Measurements from ENCODE around the gene CASP8AP2.

DNA sequence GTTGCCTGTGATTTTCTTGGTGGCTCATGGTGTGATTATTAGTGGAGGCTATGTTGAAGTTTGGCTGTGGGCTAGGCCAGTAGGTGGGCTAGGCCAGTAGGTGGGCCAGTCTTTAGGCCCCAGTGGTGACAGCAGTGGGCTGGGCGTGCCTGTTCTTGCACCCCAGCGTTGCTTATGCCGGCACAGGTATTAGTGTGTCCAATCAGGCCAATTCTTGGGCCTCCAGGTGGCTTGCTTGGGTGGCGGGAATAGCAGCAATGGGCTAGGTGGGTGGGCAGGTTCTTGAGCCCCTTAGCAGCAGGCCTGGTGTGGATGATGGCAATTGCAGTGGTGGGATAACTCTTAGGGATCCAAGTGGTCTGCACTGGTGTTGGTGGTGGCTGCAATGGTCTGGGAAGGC is 87.5 kb downstream of the CASP8AP2 start:
- TF ChIP-seq YY1 (IDR thresholded peaks at IDR 0.05; ENCODE audit: insufficient read depth, insufficient read length) (no peak), SUZ12 (IDR thresholded peaks at IDR 0.05; ENCODE audit: extremely low read depth, insufficient read depth, insufficient read length) (no peak), ZNF274 (IDR thresholded peaks at IDR 0.05; ENCODE audit: low read depth, low read length) (no peak)
